ENCODE results near the gene DMD. TPM values are rescaled to one million over a fixed set of nuclear protein-coding genes. Genes with fewer than 3 reads are reported as not detected.

Gene DMD
- polyA plus RNA-seq, 2 of the 4 experiments (the other 2 are of a cell fraction): 0.03 TPM; not detected in 1

GRCh38 chrX:32985544-32985943 is 225.8 kb downstream of the DMD start:
- TF ChIP-seq NR3C1 (IDR thresholded peaks at IDR 0.05) (no peak), HOXB13 (CRISPR knock-in tag; IDR thresholded peaks at IDR 0.05; ENCODE audit: low read depth) (no peak), HDAC2 (IDR thresholded peaks at IDR 0.05) (no peak), RNF2 (IDR thresholded peaks at IDR 0.05; ENCODE audit: borderline replicate concordance, low read depth) (no peak), HEYL (CRISPR knock-in tag; IDR thresholded peaks at IDR 0.05) (no peak), HES2 (IDR thresholded peaks at IDR 0.05) (no peak), ZC3H11A (IDR thresholded peaks at IDR 0.05) (no peak), MAFK (IDR thresholded peaks at IDR 0.05; ENCODE audit: partially characterized antibody) (no peak), TP53 (CRISPR knock-in tag; IDR thresholded peaks at IDR 0.05) (no peak), CHD4 (IDR thresholded peaks at IDR 0.05; ENCODE audit: borderline replicate concordance) (no peak), SREBF2 (IDR thresholded peaks at IDR 0.05) (no peak), ELK1 (IDR thresholded peaks at IDR 0.05; ENCODE audit: low read depth, low read length) (no peak), POLR2AphosphoS2 (conservative IDR thresholded peaks at IDR 0.05; ENCODE audit: low read length) (no peak), CHD2 (IDR thresholded peaks at IDR 0.05; ENCODE audit: low read length, partially characterized antibody) (no peak), MYC (IDR thresholded peaks at IDR 0.05; ENCODE audit: borderline replicate concordance, low read length) (no peak), CEBPB (IDR thresholded peaks at IDR 0.05) (no peak), JUNB (IDR thresholded peaks at IDR 0.05) (no peak), EHF (CRISPR knock-in tag; IDR thresholded peaks at IDR 0.05) (no peak), JUN (IDR thresholded peaks at IDR 0.05) (no peak), SMC3 (IDR thresholded peaks at IDR 0.05) (no peak)
- Histone ChIP-seq H3K4me1 (no peaks in the 10 kb centered on the region), H3K4me2 (no peak overlapping the region), H3K9me3 (no peaks in the 10 kb centered on the region), H3K27ac (no peak overlapping the region), H3K4me3 (no peak overlapping the region)
- POLR2A ChIA-PET: no interaction called here
- CTCF ChIA-PET: no interaction called here
- no peak for DNase-seq (ENCODE audit: low read depth in 1 of 2, low spot score in 1 of 2)
- no peak for FAIRE-seq
- 19% methylated on average over 4 of the region's 4 CpGs for WGBS (ENCODE audit: missing lambda C conversion rate)
- no peak for ATAC-seq

GRCh38 chrX:32966821-32967355 is 244.5 kb downstream of the DMD start:
- POLR2A ChIA-PET: no interaction called here
- Histone ChIP-seq H3K4me3 (no peak overlapping the region), H3K9me3 (no peaks in the 10 kb centered on the region), H3K4me2 (no peak overlapping the region), H3K4me1 (no peaks in the 10 kb centered on the region), H3K27ac (no peak overlapping the region)
- FAIRE-seq: no peak
- CTCF ChIA-PET: no interaction called here
- no peak for ATAC-seq
- 0% methylated on average over 2 of the region's 2 CpGs for WGBS (ENCODE audit: missing lambda C conversion rate)
- DNase-seq (ENCODE audit: low read depth in 1 of 2, low spot score in 1 of 2): no peak
- no peak for TF ChIP-seq MYC (IDR thresholded peaks at IDR 0.05; ENCODE audit: borderline replicate concordance, low read length)
- no peak for TF ChIP-seq MAZ (IDR thresholded peaks at IDR 0.05; ENCODE audit: borderline replicate concordance, low read depth, low read length)
- TF ChIP-seq PBX3 (IDR thresholded peaks at IDR 0.05): no peak
- TF ChIP-seq SMC3 (IDR thresholded peaks at IDR 0.05): no peak

- Histone ChIP-seq H3K27ac (no peak overlapping the region), H3K9me3 (no peaks in the 10 kb centered on the region), H3K4me2 (no peak overlapping the region), H3K4me3 (no peak overlapping the region), H3K4me1 (no peaks in the 10 kb centered on the region)
- 1% methylated on average over 3 of the region's 3 CpGs for WGBS (ENCODE audit: missing lambda C conversion rate)
- CTCF ChIA-PET: no interaction called here
- ATAC-seq (no peak), DNase-seq (ENCODE audit: low read depth in 1 of 2, low spot score in 1 of 2) (no peak), FAIRE-seq (no peak)
- POLR2A ChIA-PET: no interaction called here
- no peak for TF ChIP-seq RARB (CRISPR knock-in tag; IDR thresholded peaks at IDR 0.05)
- TF ChIP-seq RFX5 (IDR thresholded peaks at IDR 0.05): no peak
- no peak for TF ChIP-seq FOXS1 (CRISPR knock-in tag; IDR thresholded peaks at IDR 0.05)
- no peak for TF ChIP-seq BCL3 (IDR thresholded peaks at IDR 0.05)
- TF ChIP-seq HDAC2 (IDR thresholded peaks at IDR 0.05): no peak
- no peak for TF ChIP-seq FOSL2 (IDR thresholded peaks at IDR 0.05)
- no peak for TF ChIP-seq FOSL2 (CRISPR knock-in tag; IDR thresholded peaks at IDR 0.05)
- no peak for TF ChIP-seq HES2 (IDR thresholded peaks at IDR 0.05)
- TF ChIP-seq HMGXB4 (CRISPR knock-in tag; IDR thresholded peaks at IDR 0.05; ENCODE audit: borderline replicate concordance): no peak
- TF ChIP-seq ESRRA (IDR thresholded peaks at IDR 0.05; ENCODE audit: borderline replicate concordance, low read length): no peak
- TF ChIP-seq HOXB5 (CRISPR knock-in tag; IDR thresholded peaks at IDR 0.05): no peak
- TF ChIP-seq RAD21 (conservative IDR thresholded peaks at IDR 0.05 in 1 of 2, IDR thresholded peaks at IDR 0.05 in 1 of 2): no peak
- no peak for TF ChIP-seq NR3C1 (IDR thresholded peaks at IDR 0.05)
- no peak for TF ChIP-seq SREBF2 (IDR thresholded peaks at IDR 0.05)
These were observed 257.2 kb downstream of the DMD start for GRCh38 chrX:32954125-32954524.

All from A549 (cell line).